PFSK-1 (cell line): ENCODE data around the gene C5orf46.

ENCODE experiments used
- FOXP2 ChIP-seq: optimal IDR thresholded peaks from 2 replicates; pipeline ENCODE3; 2011; ENCODE audit warnings: borderline replicate concordance, control low read depth, inconsistent platforms; ENCODE audit not compliant: insufficient read depth; ENCODE audit errors: extremely low read length, extremely low read depth
- POLR2AphosphoS5 ChIP-seq: IDR thresholded peaks from 2 replicates; pipeline ENCODE4 v1.6.1; 2012; ENCODE audit warnings: low read depth, mild to moderate bottlenecking, control low read depth, low read length, moderate library complexity
- SIN3A ChIP-seq: IDR thresholded peaks from 2 replicates; pipeline ENCODE4 v1.6.1; 2012; ENCODE audit warnings: mild to moderate bottlenecking, low read length, moderate library complexity, borderline replicate concordance; ENCODE audit not compliant: insufficient read depth
- TAF1 ChIP-seq: IDR thresholded peaks from 2 replicates; pipeline ENCODE4 v1.6.1; 2012; ENCODE audit warnings: low read length, control low read depth, borderline replicate concordance; ENCODE audit not compliant: insufficient read depth
- TF ChIP-seq, protein P1 (sequence below), 2 experiments: IDR thresholded peaks; 2 replicates each; pipeline versions ENCODE4 v1.6.1 to v1.8.0; 2011 to 2012; ENCODE audit warnings: low read depth in 2 of 2, low read length in 2 of 2, control low read depth in 1 of 2, inconsistent platforms in 1 of 2, mild to moderate bottlenecking in 1 of 2, moderate library complexity in 1 of 2; ENCODE audit not compliant: insufficient read depth in 1 of 2

The C5orf46 gene

DNA sequence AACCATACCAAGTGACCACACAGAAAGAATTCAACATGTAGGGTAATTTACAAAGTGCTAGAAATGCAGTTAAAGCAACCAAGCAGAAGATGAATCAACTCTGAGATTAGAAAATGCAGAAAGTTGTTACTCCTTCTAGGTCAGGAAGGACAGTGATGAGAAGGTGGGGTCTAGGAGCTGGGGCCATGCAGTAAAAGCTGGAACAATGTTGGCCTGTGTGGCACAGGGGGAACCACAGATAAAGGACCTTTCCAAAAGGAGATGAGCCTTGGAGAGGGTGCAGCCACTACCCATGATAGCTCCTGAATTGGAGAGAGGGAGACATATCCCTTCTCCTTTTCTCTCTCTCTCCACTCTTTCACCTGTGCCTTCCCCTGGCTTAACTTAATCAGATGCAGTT, 30.2 kb downstream of the C5orf46 start:
- TF ChIP-seq, protein P1, sequence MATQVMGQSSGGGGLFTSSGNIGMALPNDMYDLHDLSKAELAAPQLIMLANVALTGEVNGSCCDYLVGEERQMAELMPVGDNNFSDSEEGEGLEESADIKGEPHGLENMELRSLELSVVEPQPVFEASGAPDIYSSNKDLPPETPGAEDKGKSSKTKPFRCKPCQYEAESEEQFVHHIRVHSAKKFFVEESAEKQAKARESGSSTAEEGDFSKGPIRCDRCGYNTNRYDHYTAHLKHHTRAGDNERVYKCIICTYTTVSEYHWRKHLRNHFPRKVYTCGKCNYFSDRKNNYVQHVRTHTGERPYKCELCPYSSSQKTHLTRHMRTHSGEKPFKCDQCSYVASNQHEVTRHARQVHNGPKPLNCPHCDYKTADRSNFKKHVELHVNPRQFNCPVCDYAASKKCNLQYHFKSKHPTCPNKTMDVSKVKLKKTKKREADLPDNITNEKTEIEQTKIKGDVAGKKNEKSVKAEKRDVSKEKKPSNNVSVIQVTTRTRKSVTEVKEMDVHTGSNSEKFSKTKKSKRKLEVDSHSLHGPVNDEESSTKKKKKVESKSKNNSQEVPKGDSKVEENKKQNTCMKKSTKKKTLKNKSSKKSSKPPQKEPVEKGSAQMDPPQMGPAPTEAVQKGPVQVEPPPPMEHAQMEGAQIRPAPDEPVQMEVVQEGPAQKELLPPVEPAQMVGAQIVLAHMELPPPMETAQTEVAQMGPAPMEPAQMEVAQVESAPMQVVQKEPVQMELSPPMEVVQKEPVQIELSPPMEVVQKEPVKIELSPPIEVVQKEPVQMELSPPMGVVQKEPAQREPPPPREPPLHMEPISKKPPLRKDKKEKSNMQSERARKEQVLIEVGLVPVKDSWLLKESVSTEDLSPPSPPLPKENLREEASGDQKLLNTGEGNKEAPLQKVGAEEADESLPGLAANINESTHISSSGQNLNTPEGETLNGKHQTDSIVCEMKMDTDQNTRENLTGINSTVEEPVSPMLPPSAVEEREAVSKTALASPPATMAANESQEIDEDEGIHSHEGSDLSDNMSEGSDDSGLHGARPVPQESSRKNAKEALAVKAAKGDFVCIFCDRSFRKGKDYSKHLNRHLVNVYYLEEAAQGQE (IDR thresholded peaks at IDR 0.05; ENCODE audit: insufficient read depth in 1 of 2, low read depth in 2 of 2, low read length in 2 of 2): no peak
- no peak for TF ChIP-seq TAF1
- no peak for TF ChIP-seq FOXP2
- no peak for TF ChIP-seq SIN3A
- no peak for TF ChIP-seq POLR2AphosphoS5

DNA sequence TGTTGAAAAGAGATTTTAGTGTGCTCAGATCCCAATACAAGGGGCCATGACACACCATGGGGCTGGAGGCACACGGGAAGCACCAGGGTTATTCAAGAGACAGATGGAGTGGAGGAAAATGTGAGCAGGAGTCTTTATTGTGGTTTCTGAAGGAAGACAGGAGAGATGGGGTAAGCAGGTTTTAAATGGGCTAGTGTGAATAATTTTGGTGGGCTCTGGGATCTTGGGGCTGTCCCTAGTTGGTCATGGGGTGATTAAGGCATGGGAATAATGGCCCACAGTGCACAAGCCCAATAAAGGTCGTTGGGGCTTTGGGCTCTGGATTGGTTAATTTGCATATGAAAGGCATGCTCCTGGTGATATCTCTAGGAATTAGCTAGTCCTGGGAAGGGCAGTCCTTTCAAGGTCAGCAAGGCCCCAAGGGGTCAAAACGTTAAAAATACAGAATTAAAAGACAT, 31.4 kb downstream of the C5orf46 start:
- TF ChIP-seq, protein P1 (IDR thresholded peaks at IDR 0.05; ENCODE audit: insufficient read depth in 1 of 2, low read depth in 2 of 2, low read length in 2 of 2): no peak
- TF ChIP-seq SIN3A (no peak), POLR2AphosphoS5 (no peak), FOXP2 (no peak), TAF1 (no peak)

DNA sequence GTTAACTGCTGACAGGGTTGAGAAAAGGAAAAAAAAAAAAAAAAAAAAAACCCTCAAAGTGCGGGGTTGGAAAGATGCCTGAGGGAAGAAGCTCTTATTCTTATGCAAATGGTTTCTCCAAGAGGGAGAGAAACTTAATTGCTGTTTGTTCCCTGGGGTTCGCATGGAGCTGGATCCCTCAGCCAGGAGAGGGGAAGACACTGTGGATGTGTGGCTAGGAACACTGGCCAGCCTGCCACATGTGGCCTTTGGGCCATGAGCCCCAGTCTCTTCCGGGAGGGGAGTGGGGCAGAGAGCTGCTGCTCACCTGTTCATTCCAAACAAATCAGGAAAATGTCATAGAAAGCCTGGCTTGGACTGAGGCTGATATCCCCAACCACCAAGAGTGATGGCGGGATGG, 37.2 kb downstream of the C5orf46 start:
- no peak for TF ChIP-seq POLR2AphosphoS5
- no peak for TF ChIP-seq FOXP2
- no peak for TF ChIP-seq SIN3A
- no peak for TF ChIP-seq TAF1
- TF ChIP-seq, protein P1 (IDR thresholded peaks at IDR 0.05; ENCODE audit: insufficient read depth in 1 of 2, low read depth in 2 of 2, low read length in 2 of 2): no peak

DNA sequence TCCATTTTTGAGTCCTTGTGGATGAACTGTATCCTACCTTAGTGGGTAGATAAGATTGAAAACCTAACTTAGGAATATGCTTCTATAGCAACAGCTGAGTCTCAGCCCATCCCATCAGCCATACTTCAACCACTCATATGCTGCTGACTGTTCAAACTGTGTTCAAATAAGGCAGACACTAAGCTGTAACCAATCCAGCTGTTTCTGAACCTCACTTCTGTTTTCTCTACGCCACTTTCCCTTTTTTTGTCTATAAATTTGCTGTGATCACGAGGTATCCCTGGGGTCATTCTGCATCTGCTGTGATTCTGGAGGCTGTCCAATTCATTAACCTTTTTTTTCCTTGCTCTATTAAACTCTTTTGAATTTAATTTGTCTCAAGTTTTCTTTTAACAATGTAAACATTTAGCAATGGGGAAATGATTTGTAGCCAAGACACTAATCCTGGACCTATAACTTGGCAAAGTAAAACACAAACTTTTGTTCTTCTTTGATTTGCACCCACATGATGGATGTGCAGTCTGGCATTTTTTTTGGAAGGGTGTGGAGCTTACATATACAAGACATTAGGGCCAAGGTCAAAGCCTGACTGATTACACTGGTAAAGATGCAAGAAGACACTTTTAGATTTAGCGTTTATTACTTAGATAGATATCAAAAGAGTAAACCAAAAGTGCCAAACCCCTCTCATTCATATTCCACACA, 42.7 kb downstream of the C5orf46 start:
- TF ChIP-seq, protein P1 (IDR thresholded peaks at IDR 0.05; ENCODE audit: insufficient read depth in 1 of 2, low read depth in 2 of 2, low read length in 2 of 2): no peak
- TF ChIP-seq SIN3A (no peak), FOXP2 (no peak), POLR2AphosphoS5 (no peak), TAF1 (no peak)

DNA sequence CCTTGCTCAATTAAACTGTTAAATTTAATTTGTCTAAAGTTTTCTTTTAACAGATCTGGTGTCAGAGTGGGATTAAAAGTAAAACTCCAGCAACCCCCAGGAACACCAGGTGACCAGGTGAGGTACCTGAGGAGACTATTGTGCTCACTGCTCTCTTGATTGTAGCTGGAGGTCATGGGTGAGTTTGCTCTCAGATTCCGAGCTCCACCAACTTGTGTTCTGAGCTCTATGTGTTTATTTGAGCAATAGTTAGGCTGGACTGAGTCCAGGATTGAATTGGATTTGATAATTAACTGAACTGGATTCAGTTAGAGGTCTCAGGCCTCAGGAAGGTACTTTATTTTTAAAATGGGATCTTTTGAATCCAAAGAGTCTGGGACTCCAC, 45.7 kb downstream of the C5orf46 start:
- TF ChIP-seq, protein P1 (IDR thresholded peaks at IDR 0.05; ENCODE audit: insufficient read depth in 1 of 2, low read depth in 2 of 2, low read length in 2 of 2): no peak
- TF ChIP-seq SIN3A (no peak), TAF1 (no peak), POLR2AphosphoS5 (no peak), FOXP2 (no peak)
